ENCODE data around the gene EZR.

- no peak for TF ChIP-seq CTCF (IDR thresholded peaks at IDR 0.05)
- no peak for TF ChIP-seq ZFX (IDR thresholded peaks at IDR 0.05; ENCODE audit: borderline replicate concordance)
These were observed 56.3 kb downstream of the EZR start for GRCh38 chr6:158762787-158763433.

Measured in 22Rv1 (cell line).